Smooth muscle cell (in vitro differentiated cells): ENCODE results near the gene PHLDB3. TPM values are rescaled to one million over a fixed set of nuclear protein-coding genes. Genes with fewer than 3 reads are reported as not detected.

Experiments
- DNase-seq: peaks from one replicate; lab custom pipeline; 2025; ENCODE audit not compliant: unreplicated experiment; lab: John Stamatoyannopoulos, UW
- H2AFZ ChIP-seq: fragments of 200-600 bp; sonication (generic); 2 replicates; pipeline ENCODE4 v1.6.0; 2016; ENCODE audit warnings: antibody characterized with exemption, low read depth, mild to moderate bottlenecking
- H3F3A ChIP-seq: fragments of 200-600 bp; sonication (generic); 2 replicates; pipeline ENCODE4 v1.6.0; 2017; ENCODE audit warnings: antibody characterized with exemption, low read depth
- H3K27ac ChIP-seq: fragments of 200-600 bp; sonication (generic); 2 replicates; pipeline ENCODE4 v1.5.1; 2016; ENCODE audit warnings: low read depth, mild to moderate bottlenecking
- H3K27me3 ChIP-seq: fragments of 200-600 bp; sonication (generic); 2 replicates; pipeline ENCODE4 v1.6.1; 2016; ENCODE audit warnings: low read depth, mild to moderate bottlenecking
- H3K36me3 ChIP-seq: fragments of 200-600 bp; sonication (generic); 2 replicates; pipeline ENCODE4 v1.5.1; 2016; ENCODE audit warnings: low read depth
- H3K4me1 ChIP-seq: fragments of 200-600 bp; sonication (generic); 2 replicates; pipeline ENCODE4 v1.5.1; 2016; ENCODE audit warnings: low read depth
- H3K4me2 ChIP-seq: fragments of 200-600 bp; sonication (generic); 2 replicates; pipeline ENCODE4 v1.6.0; 2016; ENCODE audit warnings: mild to moderate bottlenecking
- H3K4me3 ChIP-seq: fragments of 200-600 bp; sonication (generic); 2 replicates; pipeline ENCODE4 v1.5.1; 2016; ENCODE audit warnings: mild to moderate bottlenecking
- H3K79me2 ChIP-seq: fragments of 200-600 bp; sonication (generic); 2 replicates; pipeline ENCODE4 v1.6.0; 2016; ENCODE audit warnings: low read depth, mild to moderate bottlenecking
- H3K9ac ChIP-seq: fragments of 200-600 bp; sonication (generic); 2 replicates; pipeline ENCODE4 v1.6.0; 2016; ENCODE audit warnings: low read depth
- H3K9me3 ChIP-seq: fragments of 200-600 bp; sonication (generic); replicated peaks from 2 replicates; pipeline ENCODE4 v1.5.1; 2016; ENCODE audit warnings: low read depth
- H4K20me1 ChIP-seq: fragments of 200-600 bp; sonication (generic); 2 replicates; pipeline ENCODE4 v1.6.0; 2016; ENCODE audit warnings: low read depth
- WGBS: methylation state at CpG from one replicate; pipeline ENCODE4 v1.1.7; 2016; ENCODE audit warnings: low lambda C conversion rate; 5-methylcytosine and 5-hydroxymethylcytosine counted together
- polyA plus RNA-seq: library from polyadenylated mRNA; unstranded; fragments of >200 nt; fragmentation: Nextera tagmentation; extraction: Ambion mirVana; gene quantifications from 2 replicates; pipeline ENCODE4 v1.2.1, GENCODE V29; 2016
- total RNA-seq: library from RNA; depleted of rRNA; stranded (reverse); fragments of >200 nt; gene quantifications from 2 replicates; pipeline ENCODE4 v1.2.3, GENCODE V29; 2014
- TF ChIP-seq, protein P1 (sequence below): fragments of 200-600 bp; sonication (generic); IDR thresholded peaks from 2 replicates; pipeline ENCODE4 v1.5.1; 2017; ENCODE audit warnings: borderline replicate concordance, mild to moderate bottlenecking, antibody characterized with exemption; ENCODE audit not compliant: insufficient read depth, poor library complexity, severe bottlenecking

The PHLDB3 gene
- total and polyA plus RNA-seq, 2 experiments from 2014 or later: 7.2 to 8.6 TPM

DNA sequence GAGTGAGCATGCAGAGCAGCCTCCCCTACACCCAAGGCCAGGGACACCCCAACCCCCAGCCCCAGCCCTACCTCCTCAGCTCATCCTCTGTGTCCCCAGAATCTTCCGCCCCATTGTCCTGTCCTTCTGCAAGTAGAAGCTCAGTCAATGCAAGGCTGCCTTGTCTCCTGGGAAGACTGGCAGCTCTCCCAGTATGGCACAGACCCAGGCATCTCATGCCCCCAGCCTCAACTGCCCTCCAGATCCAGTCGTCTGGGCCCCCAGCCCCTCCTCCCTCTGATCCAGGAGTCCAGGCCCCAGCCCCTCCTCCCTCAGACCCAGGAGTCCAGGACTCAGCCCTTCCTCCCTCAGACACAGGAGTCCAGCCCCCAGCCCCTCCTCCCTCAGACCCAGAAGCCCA is 41.4 kb upstream of the PHLDB3 start:
- no peak for DNase-seq
- H2AFZ ChIP-seq: no peak overlapping the region
- H3F3A ChIP-seq: no peaks in the 10 kb centered on the region
- H3K4me1 ChIP-seq: no peaks in the 10 kb centered on the region
- H3K27me3 ChIP-seq: no peaks in the 10 kb centered on the region
- H3K9ac ChIP-seq: no peak overlapping the region
- no peaks in the 10 kb centered on the region for H4K20me1 ChIP-seq
- no peak overlapping the region for H3K27ac ChIP-seq
- WGBS: 100% methylated on average over 2 of the region's 2 CpGs
- TF ChIP-seq, protein P1, sequence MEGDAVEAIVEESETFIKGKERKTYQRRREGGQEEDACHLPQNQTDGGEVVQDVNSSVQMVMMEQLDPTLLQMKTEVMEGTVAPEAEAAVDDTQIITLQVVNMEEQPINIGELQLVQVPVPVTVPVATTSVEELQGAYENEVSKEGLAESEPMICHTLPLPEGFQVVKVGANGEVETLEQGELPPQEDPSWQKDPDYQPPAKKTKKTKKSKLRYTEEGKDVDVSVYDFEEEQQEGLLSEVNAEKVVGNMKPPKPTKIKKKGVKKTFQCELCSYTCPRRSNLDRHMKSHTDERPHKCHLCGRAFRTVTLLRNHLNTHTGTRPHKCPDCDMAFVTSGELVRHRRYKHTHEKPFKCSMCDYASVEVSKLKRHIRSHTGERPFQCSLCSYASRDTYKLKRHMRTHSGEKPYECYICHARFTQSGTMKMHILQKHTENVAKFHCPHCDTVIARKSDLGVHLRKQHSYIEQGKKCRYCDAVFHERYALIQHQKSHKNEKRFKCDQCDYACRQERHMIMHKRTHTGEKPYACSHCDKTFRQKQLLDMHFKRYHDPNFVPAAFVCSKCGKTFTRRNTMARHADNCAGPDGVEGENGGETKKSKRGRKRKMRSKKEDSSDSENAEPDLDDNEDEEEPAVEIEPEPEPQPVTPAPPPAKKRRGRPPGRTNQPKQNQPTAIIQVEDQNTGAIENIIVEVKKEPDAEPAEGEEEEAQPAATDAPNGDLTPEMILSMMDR: no peak
- H3K4me2 ChIP-seq: no peak overlapping the region
- H3K79me2 ChIP-seq: no peaks in the 10 kb centered on the region
- H3K36me3 ChIP-seq: no peaks in the 10 kb centered on the region
- H3K4me3 ChIP-seq: no peak overlapping the region
- no peaks in the 10 kb centered on the region for H3K9me3 ChIP-seq

DNA sequence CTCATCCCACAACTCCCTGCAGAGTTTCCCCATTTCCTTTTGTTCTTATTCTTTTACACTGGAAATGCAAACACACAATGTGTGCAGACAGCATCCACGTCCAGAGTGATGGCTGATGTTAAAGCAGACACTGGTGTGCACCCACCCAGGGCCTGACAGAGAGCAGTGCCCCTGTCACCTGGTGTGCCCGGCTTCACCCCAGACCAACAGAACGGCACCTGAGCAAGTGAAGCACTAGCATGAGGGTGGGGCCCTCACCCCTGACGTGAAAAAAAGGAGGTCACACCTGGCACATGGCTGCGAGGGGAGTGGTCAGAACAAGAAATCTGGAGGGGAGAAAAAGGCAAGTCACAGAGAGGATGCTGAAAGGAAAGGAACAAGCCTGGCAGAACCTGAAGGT is 40.7 kb upstream of the PHLDB3 start:
- Histone ChIP-seq H3K36me3 (no peaks in the 10 kb centered on the region), H2AFZ (no peak overlapping the region), H3K27me3 (no peaks in the 10 kb centered on the region), H3F3A (no peaks in the 10 kb centered on the region), H3K27ac (no peak overlapping the region), H4K20me1 (no peaks in the 10 kb centered on the region), H3K79me2 (no peaks in the 10 kb centered on the region), H3K4me2 (no peak overlapping the region), H3K9ac (no peak overlapping the region), H3K9me3 (no peaks in the 10 kb centered on the region), H3K4me3 (no peak overlapping the region), H3K4me1 (no peaks in the 10 kb centered on the region)
- TF ChIP-seq, protein P1: no peak
- 95% methylated on average over 5 of the region's 5 CpGs for WGBS
- no peak for DNase-seq

GRCh38 chr19:43544077-43544476 is 39.5 kb upstream of the PHLDB3 start:
- no peak overlapping the region for H3K9ac ChIP-seq
- H4K20me1 ChIP-seq: no peaks in the 10 kb centered on the region
- H3K4me1 ChIP-seq: no peaks in the 10 kb centered on the region
- no peaks in the 10 kb centered on the region for H3K27me3 ChIP-seq
- TF ChIP-seq, protein P1: no peak
- WGBS: 98% methylated on average over 9 of the region's 9 CpGs
- H3K36me3 ChIP-seq: peaks cover 2% of the 10 kb centered on the region
- H3K4me2 ChIP-seq: no peak overlapping the region
- H3K4me3 ChIP-seq: no peak overlapping the region
- no peak overlapping the region for H2AFZ ChIP-seq
- DNase-seq: no peak
- no peak overlapping the region for H3K27ac ChIP-seq
- H3K9me3 ChIP-seq: no peaks in the 10 kb centered on the region
- H3F3A ChIP-seq: no peaks in the 10 kb centered on the region
- H3K79me2 ChIP-seq: no peaks in the 10 kb centered on the region

DNA sequence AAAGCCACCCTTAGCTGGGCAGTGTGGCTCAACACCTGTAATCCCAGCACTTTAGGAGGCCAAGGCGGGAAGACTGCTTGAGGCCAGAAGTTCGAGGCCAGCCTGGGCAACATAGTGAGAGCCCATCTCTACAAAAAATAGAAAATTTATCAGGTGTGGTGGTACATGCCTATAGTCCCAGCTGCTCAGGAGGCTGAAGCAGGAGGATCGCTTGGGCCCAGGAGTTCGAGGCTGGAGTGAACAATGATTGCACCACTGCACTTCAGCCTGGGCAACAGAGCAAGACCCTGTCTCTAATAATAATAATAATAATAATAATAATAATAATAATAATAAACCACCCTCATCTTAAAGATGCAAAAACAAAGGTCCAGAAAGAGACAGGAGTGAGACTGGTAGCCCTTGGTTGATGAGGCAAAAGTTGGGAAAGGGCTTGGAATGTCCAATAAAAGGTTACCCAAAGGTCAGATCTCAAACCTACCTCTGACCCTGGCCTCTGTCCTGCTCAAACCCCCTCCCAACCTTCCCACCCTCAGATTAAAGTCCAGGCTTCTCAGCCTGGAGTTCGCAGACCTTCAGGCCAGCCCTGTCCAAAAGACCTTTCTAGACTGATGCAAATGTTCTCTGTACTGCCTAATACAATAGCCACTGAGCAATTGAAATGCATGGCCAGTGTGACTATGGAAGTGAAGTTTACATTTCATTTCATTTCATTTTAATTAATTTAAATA is 37.5 kb upstream of the PHLDB3 start:
- Histone ChIP-seq H3K4me3 (no peak overlapping the region), H3K9me3 (no peaks in the 10 kb centered on the region), H3K79me2 (no peaks in the 10 kb centered on the region), H2AFZ (no peak overlapping the region), H3K36me3 (peaks cover 14% of the 10 kb centered on the region), H3K4me2 (no peak overlapping the region), H3K27me3 (no peaks in the 10 kb centered on the region), H3K4me1 (no peaks in the 10 kb centered on the region), H3K9ac (no peak overlapping the region), H3F3A (no peaks in the 10 kb centered on the region), H4K20me1 (no peaks in the 10 kb centered on the region), H3K27ac (no peak overlapping the region)
- TF ChIP-seq, protein P1: no peak
- no peak for DNase-seq
- 99% methylated on average over 5 of the region's 5 CpGs for WGBS
